GM18870 (cell line): ENCODE measurements around the gene VCP.
"Not testable (repeated sequence)": the region's sequence is repeated elsewhere in the genome, so short reads cannot be mapped to it uniquely, and the experiment has no call there.

Experiments used
- ATAC-seq: cut with Tn5 transposase; IDR thresholded peaks from one replicate; pipeline ENCODE4 v1.9.1; 2021; ENCODE audit warnings: moderate library complexity; ENCODE audit not compliant: unreplicated experiment

Gene VCP

DNA sequence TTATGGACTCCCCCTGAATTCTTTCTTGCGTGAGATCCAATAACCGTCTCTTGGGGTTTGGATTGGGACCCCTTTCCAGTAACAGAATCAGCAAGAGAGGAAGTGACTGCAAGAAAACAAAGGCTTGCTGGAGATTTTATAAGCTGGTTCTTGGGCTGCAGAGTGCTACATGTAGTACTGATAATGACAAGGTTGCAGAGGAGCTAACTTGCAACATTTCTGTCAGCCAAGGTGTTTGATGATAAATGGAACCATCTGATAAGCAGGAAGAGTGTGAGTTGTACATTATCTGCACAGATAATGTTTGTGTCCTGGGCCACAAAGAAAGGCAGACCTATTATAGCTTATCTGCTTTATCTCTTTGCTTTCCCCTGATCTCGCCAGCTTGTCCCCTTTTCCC is 45.8 kb downstream of the VCP start:
- no peak for ATAC-seq

DNA sequence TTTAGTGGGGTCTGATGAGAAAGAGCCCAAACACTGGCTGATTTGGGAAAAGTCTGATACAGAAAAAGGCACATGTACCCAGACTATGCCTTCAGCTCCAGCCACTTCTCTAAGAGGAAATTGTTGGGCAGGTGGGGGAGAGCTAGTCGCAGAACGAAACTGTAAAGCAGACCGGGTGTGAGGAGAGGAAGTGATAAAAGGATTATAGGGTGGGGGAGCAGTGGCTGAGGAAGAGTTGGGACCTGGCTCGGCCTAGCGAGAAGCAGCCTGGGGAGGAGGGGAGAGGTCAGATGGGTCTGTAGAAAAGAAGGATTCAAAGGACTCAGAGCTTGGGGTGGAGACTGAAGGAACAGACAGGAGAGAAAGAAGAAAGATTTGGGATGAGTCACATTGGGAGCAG is 49.0 kb downstream of the VCP start:
- ATAC-seq = not testable (repeated sequence)

GRCh38 chr9:35014517-35014916 is 57.9 kb downstream of the VCP start:
- no peak for ATAC-seq

GRCh38 chr9:35010351-35010958 is 62.0 kb downstream of the VCP start:
- ATAC-seq = no peak
